ENCODE results near the gene CEPT1. TPM values are rescaled to one million over a fixed set of nuclear protein-coding genes. Genes with fewer than 3 reads are reported as not detected.
"Not testable (repeated sequence)": the region's sequence is repeated elsewhere in the genome, so short reads cannot be mapped to it uniquely, and the experiment has no call there.

CEPT1 gene
- total RNA-seq, 2 experiments from 2014 or later, result 36.6 to 37.5 TPM

- Mint-ChIP-seq H3K27ac (peak overlapping the region; percentile 91), H3K4me1 (ENCODE audit: low read depth) (peaks cover 83% of the 10 kb centered on the region), H3K4me3 (peak overlapping the region; percentile 76), H3K36me3 (ENCODE audit: low read depth) (peaks cover 9% of the 10 kb centered on the region), H3K27me3 (ENCODE audit: low read depth) (no peaks in the 10 kb centered on the region), H3K9me3 (ENCODE audit: insufficient read depth) (no peaks in the 10 kb centered on the region)
- POLR2A ChIA-PET, result interaction anchor here (0.6 to 11.0 kb wide), 11 partner anchors 9 to 541 kb away, joined by 3 to 570 read pairs (median 5); partner anchors contain the start of genes CEPT1, CHI3L2, DENND2D and DRAM2
- ATAC-seq (no peak), DNase-seq (no peak)
- CTCF ChIA-PET, result interaction anchor here (0.9 to 16.1 kb wide), 6 partner anchors 8 to 303 kb away, joined by 3 to 528 read pairs (median 6); partner anchors contain the start of gene DENND2D
These were observed 74.2 kb downstream of the CEPT1 start for GRCh38 chr1:111214074-111214801.

- DNase-seq, result peak; percentile 79
- POLR2A ChIA-PET, result interaction anchor here (0.6 to 11.0 kb wide), 13 partner anchors 8 to 540 kb away, joined by 3 to 570 read pairs (median 12); partner anchors contain the start of genes CEPT1, CHI3L2, DENND2D and DRAM2
- ATAC-seq, result peak; percentile 32
- CTCF ChIA-PET, result interaction anchor here (0.9 to 16.1 kb wide), 7 partner anchors 8 to 302 kb away, joined by 3 to 528 read pairs (median 7); partner anchors contain the start of gene DENND2D
- Mint-ChIP-seq H3K27me3 (ENCODE audit: low read depth) (no peaks in the 10 kb centered on the region), H3K4me3 (peak overlapping the region; percentile 76), H3K9me3 (ENCODE audit: insufficient read depth) (no peaks in the 10 kb centered on the region), H3K27ac (peak overlapping the region; percentile 91), H3K4me1 (ENCODE audit: low read depth) (peaks cover 85% of the 10 kb centered on the region), H3K36me3 (ENCODE audit: low read depth) (peaks cover 12% of the 10 kb centered on the region)
These were observed 74.9 kb downstream of the CEPT1 start for GRCh38 chr1:111214884-111215283.

- H3K36me3 Mint-ChIP-seq (ENCODE audit: low read depth), result peaks cover 12% of the 10 kb centered on the region
- DNase-seq; H3K9me3 Mint-ChIP-seq (ENCODE audit: insufficient read depth); H3K27me3 Mint-ChIP-seq (ENCODE audit: low read depth); ATAC-seq: not testable (repeated sequence)
- H3K4me1 Mint-ChIP-seq (ENCODE audit: low read depth), result peaks cover 86% of the 10 kb centered on the region
- peak overlapping the region; percentile 76 for H3K4me3 Mint-ChIP-seq
- ChIA-PET CTCF (interaction anchor here (0.6 to 16.1 kb wide), 7 partner anchors 8 to 185 kb away, joined by 3 to 528 read pairs (median 7); partner anchors contain the start of gene DENND2D), POLR2A (interaction anchor here (0.6 to 11.0 kb wide), 14 partner anchors 8 to 540 kb away, joined by 3 to 570 read pairs (median 8); partner anchors contain the start of genes CEPT1, CHI3L2, DENND2D and DRAM2)
- peak overlapping the region; percentile 91 for H3K27ac Mint-ChIP-seq
These were observed 75.3 kb downstream of the CEPT1 start for GRCh38 chr1:111215285-111215684.

- Mint-ChIP-seq H3K4me1 (ENCODE audit: low read depth) (peaks cover 96% of the 10 kb centered on the region), H3K27ac (peak overlapping the region; percentile 91), H3K4me3 (peak overlapping the region; percentile 76), H3K27me3 (ENCODE audit: low read depth) (no peaks in the 10 kb centered on the region), H3K9me3 (ENCODE audit: insufficient read depth) (no peaks in the 10 kb centered on the region), H3K36me3 (ENCODE audit: low read depth) (peaks cover 12% of the 10 kb centered on the region)
- ATAC-seq, result no peak
- CTCF ChIA-PET, result interaction anchor here (0.7 to 16.1 kb wide), 6 partner anchors 8 to 183 kb away, joined by 3 to 528 read pairs (median 6); partner anchors contain the start of genes CHI3L2 and DENND2D
- no peak for DNase-seq
- POLR2A ChIA-PET, result interaction anchor here (1.0 to 11.0 kb wide), 7 partner anchors 17 to 342 kb away, joined by 3 to 570 read pairs (median 18); partner anchors contain the start of genes CEPT1, DENND2D and DRAM2
These were observed 76.7 kb downstream of the CEPT1 start for GRCh38 chr1:111216751-111217150.

GRCh38 chr1:111217183-111217910 is 77.3 kb downstream of the CEPT1 start:
- POLR2A ChIA-PET, result interaction anchor here (1.0 to 11.0 kb wide), 5 partner anchors 17 to 78 kb away, joined by 3 to 570 read pairs (median 18); partner anchors contain the start of genes CEPT1, DENND2D and DRAM2
- peaks cover 12% of the 10 kb centered on the region for H3K36me3 Mint-ChIP-seq (ENCODE audit: low read depth)
- H3K4me3 Mint-ChIP-seq, result peak overlapping the region; percentile 76
- peak overlapping the region; percentile 91 for H3K27ac Mint-ChIP-seq
- no peaks in the 10 kb centered on the region for H3K9me3 Mint-ChIP-seq (ENCODE audit: insufficient read depth)
- no peaks in the 10 kb centered on the region for H3K27me3 Mint-ChIP-seq (ENCODE audit: low read depth)
- H3K4me1 Mint-ChIP-seq (ENCODE audit: low read depth), result peaks cover 98% of the 10 kb centered on the region
- CTCF ChIA-PET, result interaction anchor here (0.7 to 16.1 kb wide), 5 partner anchors 8 to 182 kb away, joined by 3 to 528 read pairs (median 5); partner anchors contain the start of genes CHI3L2 and DENND2D
- ATAC-seq, result no peak
- DNase-seq, result no peak

- H3K4me3 Mint-ChIP-seq, result peak overlapping the region; percentile 53
- CTCF ChIA-PET, result interaction anchor here (1.3 to 16.1 kb wide), 8 partner anchors 10 to 550 kb away, joined by 3 to 528 read pairs (median 5); partner anchors contain the start of genes ATP5PB, CHI3L2, DENND2D and WDR77
- peak overlapping the region; percentile 91 for H3K27ac Mint-ChIP-seq
- H3K27me3 Mint-ChIP-seq (ENCODE audit: low read depth), result no peaks in the 10 kb centered on the region
- DNase-seq (no peak), ATAC-seq (peak; percentile 0)
- peaks cover 94% of the 10 kb centered on the region for H3K4me1 Mint-ChIP-seq (ENCODE audit: low read depth)
- POLR2A ChIA-PET, result interaction anchor here (0.8 to 11.0 kb wide), 8 partner anchors 12 to 344 kb away, joined by 3 to 570 read pairs (median 4); partner anchors contain the start of genes CEPT1, DENND2D and DRAM2
- H3K36me3 Mint-ChIP-seq (ENCODE audit: low read depth), result peaks cover 9% of the 10 kb centered on the region
- no peaks in the 10 kb centered on the region for H3K9me3 Mint-ChIP-seq (ENCODE audit: insufficient read depth)
These were observed 78.9 kb downstream of the CEPT1 start for GRCh38 chr1:111218701-111219556.

GRCh38 chr1:111219557-111220286 is 79.7 kb downstream of the CEPT1 start:
- Mint-ChIP-seq H3K4me1 (ENCODE audit: low read depth) (peaks cover 93% of the 10 kb centered on the region), H3K36me3 (ENCODE audit: low read depth) (peaks cover 9% of the 10 kb centered on the region), H3K9me3 (ENCODE audit: insufficient read depth) (no peaks in the 10 kb centered on the region), H3K27me3 (ENCODE audit: low read depth) (no peaks in the 10 kb centered on the region), H3K27ac (peak overlapping the region; percentile 89), H3K4me3 (peak overlapping the region; percentile 53)
- ATAC-seq (peak; percentile 4), DNase-seq (peak; percentile 60)
- ChIA-PET POLR2A (interaction anchor here (0.8 to 11.0 kb wide), 7 partner anchors 13 to 344 kb away, joined by 4 to 570 read pairs (median 5); partner anchors contain the start of genes CEPT1, DENND2D and DRAM2), CTCF (interaction anchor here (0.7 to 16.1 kb wide), 12 partner anchors 9 to 550 kb away, joined by 3 to 528 read pairs (median 5); partner anchors contain the start of genes ATP5PB, CHI3L2, DENND2D and WDR77)

GRCh38 chr1:111220302-111220890 is 80.4 kb downstream of the CEPT1 start:
- H3K4me1 Mint-ChIP-seq (ENCODE audit: low read depth), result peaks cover 93% of the 10 kb centered on the region
- peaks cover 9% of the 10 kb centered on the region for H3K36me3 Mint-ChIP-seq (ENCODE audit: low read depth)
- H3K9me3 Mint-ChIP-seq (ENCODE audit: insufficient read depth), result no peaks in the 10 kb centered on the region
- POLR2A ChIA-PET, result interaction anchor here (1.2 to 11.0 kb wide), 5 partner anchors 20 to 373 kb away, joined by 3 to 570 read pairs (median 10); partner anchors contain the start of gene DENND2D
- H3K27ac Mint-ChIP-seq, result peak overlapping the region; percentile 89
- H3K27me3 Mint-ChIP-seq (ENCODE audit: low read depth), result no peaks in the 10 kb centered on the region
- DNase-seq, result no peak
- no peak for ATAC-seq
- CTCF ChIA-PET, result interaction anchor here (0.7 to 16.1 kb wide), 12 partner anchors 8 to 373 kb away, joined by 3 to 528 read pairs (median 4); partner anchors contain the start of genes CHI3L2 and DENND2D
- peak overlapping the region; percentile 53 for H3K4me3 Mint-ChIP-seq

- H3K27me3 Mint-ChIP-seq (ENCODE audit: low read depth), result no peaks in the 10 kb centered on the region
- no peaks in the 10 kb centered on the region for H3K9me3 Mint-ChIP-seq (ENCODE audit: insufficient read depth)
- H3K4me3 Mint-ChIP-seq, result peak overlapping the region; percentile 65
- peaks cover 94% of the 10 kb centered on the region for H3K4me1 Mint-ChIP-seq (ENCODE audit: low read depth)
- ATAC-seq, result no peak
- DNase-seq, result no peak
- H3K27ac Mint-ChIP-seq, result peak overlapping the region; percentile 89
- ChIA-PET CTCF (interaction anchor here (0.7 to 16.1 kb wide), 14 partner anchors 10 to 372 kb away, joined by 3 to 528 read pairs (median 4); partner anchors contain the start of gene DENND2D), POLR2A (interaction anchor here (0.9 to 11.0 kb wide), 5 partner anchors 15 to 372 kb away, joined by 3 to 570 read pairs (median 4); partner anchors contain the start of gene DENND2D)
- H3K36me3 Mint-ChIP-seq (ENCODE audit: low read depth), result peaks cover 9% of the 10 kb centered on the region
These were observed 81.2 kb downstream of the CEPT1 start for GRCh38 chr1:111221276-111221632.
